VCaP (cell line): ENCODE results near the gene OR4C15.

ENCODE experiments used
- H3K27ac ChIP-seq: fragments of 450-650 bp; 2 replicates; pipeline ENCODE4 v1.5.1; 2017
- TF ChIP-seq, protein P1 (sequence below): fragments of 450-650 bp; conservative IDR thresholded peaks from 2 replicates; pipeline ENCODE4 v1.5.1; 2017; ENCODE audit warnings: mild to moderate bottlenecking, moderate library complexity

Gene OR4C15

DNA sequence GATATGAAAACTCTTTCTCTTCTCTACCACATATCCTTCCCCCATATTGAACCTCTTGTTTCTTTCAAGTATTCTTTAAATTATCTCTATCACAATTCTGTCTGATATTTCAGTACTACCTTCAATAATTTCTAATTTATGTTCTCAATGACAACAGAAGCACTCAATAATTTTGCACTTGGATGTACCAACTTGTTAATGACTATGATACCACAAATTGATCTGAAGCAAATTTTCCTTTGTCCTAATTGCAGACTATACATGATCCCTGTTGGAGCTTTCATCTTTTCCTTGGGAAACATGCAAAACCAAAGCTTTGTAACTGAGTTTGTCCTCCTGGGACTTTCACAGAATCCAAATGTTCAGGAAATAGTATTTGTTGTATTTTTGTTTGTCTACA, at the start of gene OR4C15:
OR4C15 (plus strand) TSS at position 301 of the 400 bp plus-strand sequence; CDS start at position 301, 0 bp downstream.
- H3K27ac ChIP-seq: no peak within 1 kb of the TSS
- TF ChIP-seq, protein P1, sequence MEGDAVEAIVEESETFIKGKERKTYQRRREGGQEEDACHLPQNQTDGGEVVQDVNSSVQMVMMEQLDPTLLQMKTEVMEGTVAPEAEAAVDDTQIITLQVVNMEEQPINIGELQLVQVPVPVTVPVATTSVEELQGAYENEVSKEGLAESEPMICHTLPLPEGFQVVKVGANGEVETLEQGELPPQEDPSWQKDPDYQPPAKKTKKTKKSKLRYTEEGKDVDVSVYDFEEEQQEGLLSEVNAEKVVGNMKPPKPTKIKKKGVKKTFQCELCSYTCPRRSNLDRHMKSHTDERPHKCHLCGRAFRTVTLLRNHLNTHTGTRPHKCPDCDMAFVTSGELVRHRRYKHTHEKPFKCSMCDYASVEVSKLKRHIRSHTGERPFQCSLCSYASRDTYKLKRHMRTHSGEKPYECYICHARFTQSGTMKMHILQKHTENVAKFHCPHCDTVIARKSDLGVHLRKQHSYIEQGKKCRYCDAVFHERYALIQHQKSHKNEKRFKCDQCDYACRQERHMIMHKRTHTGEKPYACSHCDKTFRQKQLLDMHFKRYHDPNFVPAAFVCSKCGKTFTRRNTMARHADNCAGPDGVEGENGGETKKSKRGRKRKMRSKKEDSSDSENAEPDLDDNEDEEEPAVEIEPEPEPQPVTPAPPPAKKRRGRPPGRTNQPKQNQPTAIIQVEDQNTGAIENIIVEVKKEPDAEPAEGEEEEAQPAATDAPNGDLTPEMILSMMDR: no peak

DNA sequence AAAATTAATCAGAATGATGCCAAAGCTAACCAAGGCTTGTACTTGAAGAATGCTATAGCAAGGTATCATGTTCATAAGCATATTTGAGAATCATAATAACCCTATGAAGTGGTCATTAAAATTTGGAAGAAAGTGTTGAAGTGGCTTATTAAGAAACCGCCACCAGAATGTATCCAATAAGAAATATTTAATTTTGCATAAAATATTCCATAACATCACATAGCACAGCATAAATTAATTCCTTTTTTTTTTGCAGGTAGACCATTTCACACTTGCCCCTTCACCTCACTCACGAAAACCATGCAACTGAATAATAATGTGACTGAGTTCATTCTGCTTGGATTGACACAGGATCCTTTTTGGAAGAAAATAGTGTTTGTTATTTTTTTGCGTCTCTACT, 17.6 kb downstream of the OR4C15 start, which contains the start of gene OR4C16:
OR4C16 (plus strand) TSS at position 301 of the 400 bp plus-strand sequence; CDS start at position 301, 0 bp downstream.
- H3K27ac ChIP-seq: no peak within 1 kb of the TSS

DNA sequence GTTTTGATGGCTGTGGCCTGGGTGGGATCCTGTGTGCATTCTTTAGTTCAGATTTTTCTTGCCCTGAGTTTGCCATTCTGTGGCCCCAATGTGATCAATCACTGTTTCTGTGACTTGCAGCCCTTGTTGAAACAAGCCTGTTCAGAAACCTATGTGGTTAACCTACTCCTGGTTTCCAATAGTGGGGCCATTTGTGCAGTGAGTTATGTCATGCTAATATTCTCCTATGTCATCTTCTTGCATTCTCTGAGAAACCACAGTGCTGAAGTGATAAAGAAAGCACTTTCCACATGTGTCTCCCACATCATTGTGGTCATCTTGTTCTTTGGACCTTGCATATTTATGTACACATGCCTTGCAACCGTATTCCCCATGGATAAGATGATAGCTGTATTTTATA, 18.3 kb downstream of the OR4C15 start:
- no peak overlapping the region for H3K27ac ChIP-seq
- TF ChIP-seq, protein P1: no peak

More for the DNA sequence above, 17.6 kb downstream of the OR4C15 start, which contains the start of gene OR4C16:
- TF ChIP-seq, protein P1: no peak
